IgD-negative memory B cell (primary cell): ENCODE results near the gene CALML3. TPM values are rescaled to one million over a fixed set of nuclear protein-coding genes. Genes with fewer than 3 reads are reported as not detected.

Experiments used
- H3K27ac Mint-ChIP-seq, 3 donors: one replicate each; pipeline ENCODE4 v1.8.0; 2020 to 2022; ENCODE audit warnings: mild to moderate bottlenecking in 3 of 3, mixed read lengths in 3 of 3, moderate library complexity in 1 of 3
- H3K27me3 Mint-ChIP-seq: one replicate; pipeline ENCODE4 v1.8.0; 2021; ENCODE audit warnings: mixed read lengths
- H3K36me3 Mint-ChIP-seq: one replicate; pipeline ENCODE4 v1.8.0; 2020; ENCODE audit warnings: mild to moderate bottlenecking, mixed read lengths
- H3K4me1 Mint-ChIP-seq, 3 donors: one replicate each; pipeline ENCODE4 v1.8.0; 2020 to 2022; ENCODE audit warnings: mixed read lengths in 3 of 3, mild to moderate bottlenecking in 1 of 3
- H3K4me3 Mint-ChIP-seq, 4 donors: one replicate each; pipeline ENCODE4 v1.8.0; 2020 to 2022; ENCODE audit warnings: mild to moderate bottlenecking in 4 of 4, mixed read lengths in 4 of 4, moderate library complexity in 3 of 4
- H3K9me3 Mint-ChIP-seq, 3 donors: one replicate each; pipeline ENCODE4 v1.8.0; 2020 to 2021; ENCODE audit warnings: mixed read lengths in 3 of 3, mild to moderate bottlenecking in 1 of 3
- polyA plus RNA-seq: library from polyadenylated mRNA; unstranded; fragments of 300-500 nt; fragmentation: Illumina TruSeq; gene quantifications from one replicate; pipeline ENCODE4 v1.2.3, GENCODE V29; 2021

Gene CALML3
- polyA plus RNA-seq, 1 donor from 2014 or later: not detected

DNA sequence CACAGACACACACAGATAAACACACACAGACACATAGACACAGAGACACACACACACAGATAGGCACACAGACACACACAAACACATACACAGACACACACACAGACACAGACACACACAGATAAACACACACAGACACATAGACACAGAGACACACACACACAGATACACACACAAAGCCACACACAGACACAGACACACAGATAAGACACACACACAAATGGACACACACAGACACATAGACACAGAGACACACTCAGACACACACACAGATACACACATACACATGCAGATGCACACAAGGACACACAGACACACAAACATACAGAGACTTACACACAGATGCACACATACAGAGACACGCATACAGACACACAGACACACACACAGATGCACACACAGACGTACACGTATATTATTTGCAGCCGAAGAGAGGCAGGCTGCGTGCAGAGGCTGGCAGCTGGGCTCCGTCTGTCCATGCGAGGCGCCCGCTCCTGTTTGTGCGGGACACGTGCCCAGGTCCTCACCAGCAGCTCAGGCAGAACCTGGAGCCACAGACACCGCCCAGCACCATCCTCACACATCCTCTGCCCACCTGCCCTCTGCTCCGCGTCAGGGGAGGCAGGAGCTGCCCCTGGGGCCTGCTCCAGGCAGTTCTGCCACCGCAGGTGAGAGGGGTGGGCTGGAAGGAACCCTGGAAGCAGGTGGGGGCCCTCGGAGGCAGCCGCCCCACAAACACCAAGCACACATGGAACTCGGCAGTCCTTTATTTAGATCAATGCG, 26.6 kb upstream of the CALML3 start:
- H3K4me3 Mint-ChIP-seq: no peak overlapping the region
- no peak overlapping the region for H3K27ac Mint-ChIP-seq
- H3K9me3 Mint-ChIP-seq: no peaks in the 10 kb centered on the region
- peaks cover 1% of the 10 kb centered on the region for H3K36me3 Mint-ChIP-seq
- no peaks in the 10 kb centered on the region for H3K4me1 Mint-ChIP-seq
- peaks cover 8% of the 10 kb centered on the region for H3K27me3 Mint-ChIP-seq

DNA sequence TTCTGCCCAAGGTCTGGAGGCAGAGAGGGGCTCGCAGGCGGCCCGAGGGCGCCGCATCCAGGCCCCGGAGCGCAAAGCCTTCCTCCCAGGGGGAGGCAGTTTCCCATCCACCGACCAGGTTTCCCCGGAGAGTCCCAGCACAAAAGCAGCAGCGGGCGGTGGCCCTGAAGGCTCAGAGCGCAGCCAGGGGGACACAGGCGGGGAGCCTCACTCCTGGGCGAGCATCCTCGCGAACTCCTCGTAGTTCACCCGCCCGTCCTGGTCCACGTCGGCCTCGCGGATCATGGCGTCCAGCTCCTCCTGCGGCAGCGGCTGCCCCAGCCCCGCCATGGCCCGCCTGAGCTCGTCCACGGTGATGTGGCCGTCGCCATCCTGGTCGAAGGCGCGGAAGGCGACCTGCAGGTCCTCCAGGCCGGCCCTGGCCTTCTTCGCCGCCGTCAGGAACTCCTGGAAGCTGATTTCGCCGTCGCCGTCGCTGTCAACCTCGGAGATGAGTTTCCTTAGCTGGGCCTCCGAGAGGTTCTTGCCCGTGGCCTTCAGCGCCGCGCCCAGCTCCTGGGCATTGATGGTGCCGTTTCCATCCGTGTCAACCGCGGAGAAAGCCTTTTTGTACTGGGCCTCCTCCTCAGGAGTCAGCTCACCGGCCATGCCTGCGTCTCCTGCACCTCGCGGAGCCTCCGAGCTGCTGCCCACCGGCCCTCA, 25.8 kb upstream of the CALML3 start:
- Mint-ChIP-seq H3K4me1 (no peaks in the 10 kb centered on the region), H3K9me3 (no peaks in the 10 kb centered on the region), H3K4me3 (no peak overlapping the region), H3K27me3 (peaks cover 6% of the 10 kb centered on the region), H3K36me3 (peaks cover 3% of the 10 kb centered on the region), H3K27ac (no peak overlapping the region)

- H3K27me3 Mint-ChIP-seq: peaks cover 6% of the 10 kb centered on the region
- H3K9me3 Mint-ChIP-seq: no peaks in the 10 kb centered on the region
- H3K27ac Mint-ChIP-seq: peak within 1 kb of the TSS in 1 of 3 donors; percentile 21
- no peak within 1 kb of the TSS for H3K4me3 Mint-ChIP-seq
- peaks cover 3% of the 10 kb centered on the region for H3K36me3 Mint-ChIP-seq
- no peaks in the 10 kb centered on the region for H3K4me1 Mint-ChIP-seq
These were observed 25.1 kb upstream of the CALML3 start, which contains the start of gene CALML5 for GRCh38 chr10:5499493-5500140. Gene CALML5 (minus strand): TSS chr10:5499570. CDS start chr10:5499438, 132 bp downstream.

- Mint-ChIP-seq H3K9me3 (no peaks in the 10 kb centered on the region), H3K36me3 (peaks cover 3% of the 10 kb centered on the region), H3K4me3 (no peak overlapping the region), H3K27ac (peak overlapping the region in 1 of 3 donors; percentile 21), H3K27me3 (peaks cover 6% of the 10 kb centered on the region), H3K4me1 (no peaks in the 10 kb centered on the region)
These were observed 24.5 kb upstream of the CALML3 start for GRCh38 chr10:5500162-5500670.

- no peak overlapping the region for H3K27ac Mint-ChIP-seq
- H3K4me3 Mint-ChIP-seq: no peak overlapping the region
- no peaks in the 10 kb centered on the region for H3K9me3 Mint-ChIP-seq
- peaks cover 3% of the 10 kb centered on the region for H3K36me3 Mint-ChIP-seq
- H3K27me3 Mint-ChIP-seq: peaks cover 6% of the 10 kb centered on the region
- no peaks in the 10 kb centered on the region for H3K4me1 Mint-ChIP-seq
These were observed 23.9 kb upstream of the CALML3 start for GRCh38 chr10:5500910-5501309.

GRCh38 chr10:5502061-5502521, 22.7 kb upstream of the CALML3 start:
- Mint-ChIP-seq H3K36me3 (peaks cover 3% of the 10 kb centered on the region), H3K27me3 (peaks cover 6% of the 10 kb centered on the region), H3K4me3 (no peak overlapping the region), H3K9me3 (no peaks in the 10 kb centered on the region), H3K27ac (no peak overlapping the region), H3K4me1 (no peaks in the 10 kb centered on the region)

DNA sequence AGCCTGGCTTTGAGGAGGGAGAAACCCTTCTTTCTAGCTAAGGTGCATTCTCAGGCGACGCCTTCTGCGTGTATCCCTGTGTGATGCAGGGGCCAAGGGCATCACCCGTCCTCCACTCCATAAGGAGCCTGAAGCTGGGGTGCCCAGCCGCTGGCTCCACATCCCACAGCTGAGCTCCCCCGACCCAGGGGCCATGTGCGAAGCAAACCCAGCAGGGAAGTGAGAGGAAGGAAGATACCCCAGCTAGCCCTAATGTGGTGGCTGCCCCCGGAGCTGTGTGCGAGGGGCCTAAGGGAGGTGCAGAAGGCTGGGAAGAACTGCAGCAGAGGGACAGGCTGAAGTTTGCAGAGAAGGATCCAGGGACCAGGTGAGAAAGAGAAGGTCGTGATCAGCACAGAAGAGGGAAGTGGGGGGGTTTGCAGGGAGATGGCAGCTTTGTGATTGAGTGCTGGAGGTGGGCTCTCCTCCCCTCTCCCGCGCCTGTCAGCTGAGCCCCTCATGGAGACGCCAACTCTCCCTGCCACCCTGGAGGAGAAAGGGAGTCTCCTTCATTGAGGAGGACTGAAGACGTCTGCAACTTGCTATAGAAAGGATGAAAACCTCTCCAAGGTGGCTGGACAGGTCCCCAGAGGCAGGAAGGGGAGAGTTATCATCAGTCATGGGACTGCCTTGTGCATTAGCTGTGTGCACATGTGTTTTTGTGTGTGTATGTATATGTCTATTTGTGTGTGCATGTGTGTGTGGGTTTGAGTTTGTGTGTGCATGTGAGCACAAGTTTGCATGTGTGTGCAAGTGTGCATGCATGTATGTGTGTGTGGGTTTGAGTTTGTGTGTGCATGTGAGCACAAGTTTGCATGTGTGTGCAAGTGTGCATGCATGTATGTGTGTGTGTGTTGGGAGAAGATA, 21.9 kb upstream of the CALML3 start:
- Mint-ChIP-seq H3K36me3 (peaks cover 3% of the 10 kb centered on the region), H3K9me3 (no peaks in the 10 kb centered on the region), H3K4me1 (no peaks in the 10 kb centered on the region), H3K27me3 (peaks cover 6% of the 10 kb centered on the region), H3K27ac (no peak overlapping the region), H3K4me3 (no peak overlapping the region)

- Mint-ChIP-seq H3K9me3 (no peaks in the 10 kb centered on the region), H3K27me3 (peaks cover 6% of the 10 kb centered on the region), H3K4me1 (no peaks in the 10 kb centered on the region), H3K36me3 (peaks cover 3% of the 10 kb centered on the region), H3K27ac (no peak overlapping the region), H3K4me3 (no peak overlapping the region)
These were observed 21.3 kb upstream of the CALML3 start for GRCh38 chr10:5503477-5503835.

- peaks cover 6% of the 10 kb centered on the region for H3K27me3 Mint-ChIP-seq
- H3K4me3 Mint-ChIP-seq: no peak overlapping the region
- no peak overlapping the region for H3K27ac Mint-ChIP-seq
- peaks cover 3% of the 10 kb centered on the region for H3K36me3 Mint-ChIP-seq
- H3K4me1 Mint-ChIP-seq: no peaks in the 10 kb centered on the region
- no peaks in the 10 kb centered on the region for H3K9me3 Mint-ChIP-seq
These were observed 20.4 kb upstream of the CALML3 start for GRCh38 chr10:5504146-5505072.

GRCh38 chr10:5506246-5506645, 18.5 kb upstream of the CALML3 start:
- Mint-ChIP-seq H3K9me3 (no peaks in the 10 kb centered on the region), H3K27ac (peak overlapping the region in 1 of 3 donors; percentile 86), H3K27me3 (peaks cover 6% of the 10 kb centered on the region)

DNA sequence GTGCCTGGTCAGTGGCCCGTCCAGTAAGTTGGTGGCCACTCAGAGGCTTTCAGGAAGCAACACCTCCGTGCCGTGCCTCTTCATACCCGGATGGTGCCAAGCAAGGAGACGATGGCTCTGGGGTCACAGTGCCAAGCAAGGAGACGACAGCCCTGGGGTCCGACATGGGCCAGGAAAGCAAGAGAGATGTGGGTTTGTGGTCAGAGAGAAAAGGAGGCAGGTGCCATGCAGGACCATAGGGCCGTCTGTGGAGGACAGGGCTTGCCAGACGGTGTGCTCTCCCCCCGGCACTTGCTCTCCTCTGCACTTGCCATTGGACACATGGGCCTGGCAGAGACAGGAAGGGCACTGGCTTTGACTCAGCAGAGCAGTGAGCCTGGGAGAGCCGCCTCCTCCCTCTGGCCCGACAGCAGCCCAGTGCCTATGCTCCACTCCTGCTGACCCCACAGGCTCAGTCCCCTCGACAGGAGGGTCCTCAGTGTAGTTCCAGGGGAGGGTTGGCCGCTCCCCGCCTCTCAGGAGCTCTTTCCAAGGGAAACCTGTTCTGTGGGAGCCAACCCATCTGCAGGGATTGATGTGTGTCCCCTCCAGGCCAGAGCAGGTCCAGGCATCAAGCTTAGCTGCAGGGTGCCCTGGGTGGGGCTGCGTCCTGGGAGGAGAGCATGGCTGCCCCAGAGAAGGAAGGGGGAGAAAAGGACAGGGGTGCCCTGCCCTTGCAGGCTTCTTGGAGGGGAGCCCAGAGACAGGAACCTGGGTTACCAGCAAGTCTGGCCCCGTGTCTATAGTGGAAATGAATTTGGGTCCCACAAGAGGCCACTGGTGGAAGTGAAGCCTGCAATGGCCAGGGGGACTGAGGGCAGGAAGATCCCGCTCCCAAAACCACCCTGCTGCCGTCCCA, 17.8 kb upstream of the CALML3 start:
- H3K4me1 Mint-ChIP-seq: peaks cover 0 to 1% (median 0%) of the 10 kb centered on the region in 3 donors
- peaks cover 4% of the 10 kb centered on the region for H3K27me3 Mint-ChIP-seq
- H3K27ac Mint-ChIP-seq: peak overlapping the region in 1 of 3 donors; percentile 86
- H3K4me3 Mint-ChIP-seq: no peak overlapping the region
- H3K36me3 Mint-ChIP-seq: peaks cover 3% of the 10 kb centered on the region
- no peaks in the 10 kb centered on the region for H3K9me3 Mint-ChIP-seq

More at GRCh38 chr10:5506246-5506645, 18.5 kb upstream of the CALML3 start:
- Mint-ChIP-seq H3K4me3 (no peak overlapping the region), H3K4me1 (no peaks in the 10 kb centered on the region), H3K36me3 (peaks cover 3% of the 10 kb centered on the region)

DNA sequence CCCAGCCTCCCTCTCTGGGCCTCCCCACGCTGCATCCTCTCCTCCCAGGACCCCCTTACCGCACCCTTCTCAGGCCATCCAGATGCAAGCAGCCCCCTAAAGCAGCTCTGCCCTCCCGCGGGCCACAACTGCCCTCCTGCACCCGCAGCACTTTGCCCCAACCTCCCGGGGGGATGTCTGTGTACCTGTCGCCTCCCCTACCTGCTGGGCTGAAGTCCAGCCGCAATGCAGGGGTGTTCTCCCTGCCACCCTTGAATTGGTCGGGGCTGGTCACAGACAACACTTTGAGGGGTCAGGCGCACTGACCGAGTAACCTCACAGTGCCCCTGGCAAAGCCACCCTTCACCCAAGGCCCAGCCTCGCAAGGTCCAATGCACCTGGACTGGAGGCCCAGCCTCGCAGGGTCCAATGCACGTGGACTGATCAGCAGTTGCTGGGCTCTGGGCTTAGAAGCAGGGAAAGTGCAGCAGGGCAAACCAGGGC, 17.1 kb upstream of the CALML3 start:
- peaks cover 3% of the 10 kb centered on the region for H3K36me3 Mint-ChIP-seq
- H3K4me3 Mint-ChIP-seq: no peak overlapping the region
- H3K4me1 Mint-ChIP-seq: peaks cover 0 to 3% (median 0%) of the 10 kb centered on the region in 3 donors
- no peaks in the 10 kb centered on the region for H3K9me3 Mint-ChIP-seq
- peaks cover 1% of the 10 kb centered on the region for H3K27me3 Mint-ChIP-seq
- no peak overlapping the region for H3K27ac Mint-ChIP-seq
